Activated CD8-positive, alpha-beta memory T cell treated with anti-CD3 and anti-CD28 coated beads, Interleukin-2, amount 10 ng/mL, durations not matched to agents 7 days and 5 days (primary cell): ENCODE data around the gene CELA3A. TPM values are rescaled to one million over a fixed set of nuclear protein-coding genes. Genes with fewer than 3 reads are reported as not detected.
"Not testable (repeated sequence)": the region's sequence is repeated elsewhere in the genome, so short reads cannot be mapped to it uniquely, and the experiment has no call there.

Source experiments
- ATAC-seq: fragments of 150-1000 bp; cut with Tn5 transposase; one replicate; pipeline ENCODE4 v1.10.0; 2021; ENCODE audit warnings: moderate library complexity
- CTCF ChIA-PET: fragments of 350-600 bp; sonication (Branson Sonifier 250); formaldehyde crosslinking; loops from one replicate; lab custom pipeline; 2021; ENCODE audit warnings: antibody characterized with exemption; lab: Charles Lee
- DNase-seq: peaks from one replicate; pipeline ENCODE4 v3.0.0-alpha.2; 2020
- H3K27ac Mint-ChIP-seq: one replicate; pipeline ENCODE4 v1.8.0; 2021; ENCODE audit warnings: mild to moderate bottlenecking, mixed read lengths
- H3K27me3 Mint-ChIP-seq: one replicate; pipeline ENCODE4 v1.8.0; 2021; ENCODE audit warnings: mixed read lengths
- H3K36me3 Mint-ChIP-seq: one replicate; pipeline ENCODE4 v1.8.0; 2021; ENCODE audit warnings: mild to moderate bottlenecking, mixed read lengths
- H3K4me1 Mint-ChIP-seq: one replicate; pipeline ENCODE4 v1.8.0; 2021; ENCODE audit warnings: mixed read lengths
- H3K4me3 Mint-ChIP-seq: one replicate; pipeline ENCODE4 v1.8.0; 2021; ENCODE audit warnings: mild to moderate bottlenecking, moderate library complexity, mixed read lengths
- H3K9me3 Mint-ChIP-seq: one replicate; pipeline ENCODE4 v1.8.0; 2022; ENCODE audit warnings: low read depth, mixed read lengths
- total RNA-seq, 2 experiments: library from RNA; stranded (reverse); gene quantifications; one replicate each; pipeline ENCODE4 v1.2.3, GENCODE V29; 2021

The CELA3A gene
- total RNA-seq, 2 experiments from 2014 or later = not detected

DNA sequence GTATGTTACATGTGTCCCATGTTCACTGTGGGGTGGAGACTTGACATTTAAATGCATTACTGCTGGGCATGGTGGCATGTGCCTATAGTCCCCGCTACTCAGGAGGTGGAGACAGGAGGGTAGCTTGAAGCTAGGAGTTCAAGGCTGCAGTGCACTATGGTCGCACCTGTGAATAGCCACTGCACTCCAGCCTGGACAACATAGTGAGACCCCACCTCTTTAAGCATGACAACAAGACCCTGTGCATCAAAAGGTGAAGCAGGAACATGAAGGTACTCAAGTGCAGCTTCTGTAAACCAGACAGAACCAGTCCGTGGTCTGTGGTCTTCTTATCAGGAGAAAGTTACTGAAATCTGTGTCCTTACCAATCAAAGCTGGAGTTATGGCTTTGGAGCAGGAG, 9.3 kb upstream of the CELA3A start:
- CTCF ChIA-PET = interaction anchor here (1.2 kb wide), 1 partner anchor 24 kb away, joined by 4 read pairs; no protein-coding TSS in a partner anchor
- not testable (repeated sequence) for ATAC-seq, H3K9me3 Mint-ChIP-seq

GRCh38 chr1:21994716-21995115, 6.7 kb upstream of the CELA3A start:
- H3K27ac Mint-ChIP-seq, H3K27me3 Mint-ChIP-seq, H3K9me3 Mint-ChIP-seq, H3K4me3 Mint-ChIP-seq, H3K4me1 Mint-ChIP-seq, ATAC-seq, CTCF ChIA-PET, DNase-seq, H3K36me3 Mint-ChIP-seq: not testable (repeated sequence)

More for the DNA sequence above, 9.3 kb upstream of the CELA3A start:
- H3K4me3 Mint-ChIP-seq, H3K4me1 Mint-ChIP-seq, H3K36me3 Mint-ChIP-seq, H3K27ac Mint-ChIP-seq, H3K27me3 Mint-ChIP-seq, DNase-seq: not testable (repeated sequence)

GRCh38 chr1:21996663-21996970, 4.8 kb upstream of the CELA3A start:
- DNase-seq, ATAC-seq, H3K36me3 Mint-ChIP-seq, H3K4me1 Mint-ChIP-seq, H3K27me3 Mint-ChIP-seq, CTCF ChIA-PET, H3K9me3 Mint-ChIP-seq, H3K4me3 Mint-ChIP-seq, H3K27ac Mint-ChIP-seq: not testable (repeated sequence)

DNA sequence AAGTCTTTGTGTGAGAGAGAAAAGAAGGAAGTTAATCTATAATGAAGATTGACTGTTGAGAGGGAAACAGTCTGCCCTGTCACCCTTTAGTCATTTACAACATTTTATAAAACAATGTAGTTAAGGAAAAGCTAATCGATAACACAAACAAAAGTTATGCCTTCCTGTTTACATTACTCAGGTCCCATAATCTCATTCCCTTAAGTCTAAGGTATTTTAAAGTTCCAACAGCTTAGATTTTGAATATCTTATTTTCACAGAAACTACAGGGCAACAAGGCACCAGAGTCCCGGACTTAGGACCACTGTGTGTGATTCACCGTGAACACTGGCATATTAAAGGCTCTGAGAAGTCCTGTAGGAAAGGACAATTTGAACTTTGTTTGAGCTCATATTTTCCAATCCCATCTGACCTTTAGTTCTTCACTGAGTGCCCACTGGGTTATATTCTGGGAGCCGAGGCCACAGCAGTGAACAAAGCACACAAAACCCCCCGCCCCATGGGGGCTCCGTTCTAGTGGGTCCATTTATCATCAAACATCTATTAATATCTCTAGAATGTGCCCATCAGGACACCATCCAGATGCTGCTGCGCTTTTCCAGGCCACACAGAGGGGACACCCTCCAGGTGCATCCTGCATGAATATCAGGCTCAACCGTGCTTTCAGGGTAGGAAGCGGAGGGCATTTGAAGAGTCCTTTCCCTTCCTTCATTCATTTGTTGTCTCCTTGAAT, 3.4 kb upstream of the CELA3A start:
- H3K27me3 Mint-ChIP-seq, ATAC-seq, H3K4me3 Mint-ChIP-seq, H3K9me3 Mint-ChIP-seq, DNase-seq, H3K27ac Mint-ChIP-seq, H3K4me1 Mint-ChIP-seq, H3K36me3 Mint-ChIP-seq, CTCF ChIA-PET: not testable (repeated sequence)

- H3K27me3 Mint-ChIP-seq, H3K9me3 Mint-ChIP-seq, H3K36me3 Mint-ChIP-seq, H3K4me3 Mint-ChIP-seq, CTCF ChIA-PET, H3K27ac Mint-ChIP-seq, H3K4me1 Mint-ChIP-seq, ATAC-seq, DNase-seq: not testable (repeated sequence)
Measured at GRCh38 chr1:21998624-21999294, 2.7 kb upstream of the CELA3A start.

DNA sequence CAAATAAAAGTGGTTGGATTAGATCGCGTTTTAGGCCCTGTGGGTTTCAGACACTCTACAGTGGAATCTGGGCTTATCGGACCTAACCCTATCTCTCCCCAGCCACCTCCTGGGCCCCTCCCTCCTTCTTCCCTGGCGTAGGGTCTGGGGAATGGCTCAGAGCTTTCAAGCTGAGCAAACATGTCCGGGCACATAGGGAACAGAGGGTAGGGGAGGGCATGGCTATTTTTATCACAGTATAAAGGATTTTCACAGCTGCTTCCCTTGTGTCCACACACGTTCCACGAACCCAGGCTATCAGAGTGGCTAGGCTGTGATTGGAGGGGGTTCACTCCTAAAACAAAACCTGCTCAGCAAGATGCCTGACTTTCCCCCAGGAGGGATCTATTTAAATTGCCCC, 1.8 kb upstream of the CELA3A start:
- H3K9me3 Mint-ChIP-seq, H3K4me3 Mint-ChIP-seq, H3K4me1 Mint-ChIP-seq, H3K36me3 Mint-ChIP-seq, H3K27ac Mint-ChIP-seq, DNase-seq, CTCF ChIA-PET, H3K27me3 Mint-ChIP-seq, ATAC-seq: not testable (repeated sequence)

DNA sequence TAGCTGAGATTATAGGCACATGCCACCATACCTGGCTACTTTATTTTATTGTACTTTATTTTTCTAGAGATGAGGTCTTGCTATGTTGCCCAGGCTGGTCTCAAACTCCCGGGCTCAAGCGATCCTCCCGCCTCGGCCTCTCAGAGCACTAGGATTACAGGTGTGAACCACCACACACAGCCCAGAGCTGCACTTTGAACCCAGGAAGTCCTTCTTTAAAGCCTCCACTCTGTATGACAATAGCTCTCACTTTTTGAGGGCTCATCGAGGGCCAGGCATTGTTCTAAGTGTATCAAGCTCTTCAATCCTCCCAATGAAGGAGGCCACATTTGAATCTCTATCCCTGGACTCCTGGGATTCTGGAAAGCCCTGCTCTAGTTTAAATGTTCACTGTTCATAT, 1.0 kb downstream of the CELA3A start:
- ATAC-seq, DNase-seq, H3K27me3 Mint-ChIP-seq, H3K9me3 Mint-ChIP-seq, H3K4me1 Mint-ChIP-seq, H3K36me3 Mint-ChIP-seq, H3K4me3 Mint-ChIP-seq, H3K27ac Mint-ChIP-seq: not testable (repeated sequence)
- CTCF ChIA-PET = interaction anchor here (0.6 kb wide), 1 partner anchor 67 kb away, joined by 3 read pairs; no protein-coding TSS in a partner anchor

GRCh38 chr1:22002875-22003274, 1.4 kb downstream of the CELA3A start:
- not testable (repeated sequence) for ATAC-seq, H3K27ac Mint-ChIP-seq, H3K9me3 Mint-ChIP-seq, H3K36me3 Mint-ChIP-seq, H3K27me3 Mint-ChIP-seq, H3K4me1 Mint-ChIP-seq, H3K4me3 Mint-ChIP-seq, DNase-seq
- CTCF ChIA-PET = interaction anchor here (0.6 kb wide), 1 partner anchor 66 kb away, joined by 3 read pairs; no protein-coding TSS in a partner anchor

DNA sequence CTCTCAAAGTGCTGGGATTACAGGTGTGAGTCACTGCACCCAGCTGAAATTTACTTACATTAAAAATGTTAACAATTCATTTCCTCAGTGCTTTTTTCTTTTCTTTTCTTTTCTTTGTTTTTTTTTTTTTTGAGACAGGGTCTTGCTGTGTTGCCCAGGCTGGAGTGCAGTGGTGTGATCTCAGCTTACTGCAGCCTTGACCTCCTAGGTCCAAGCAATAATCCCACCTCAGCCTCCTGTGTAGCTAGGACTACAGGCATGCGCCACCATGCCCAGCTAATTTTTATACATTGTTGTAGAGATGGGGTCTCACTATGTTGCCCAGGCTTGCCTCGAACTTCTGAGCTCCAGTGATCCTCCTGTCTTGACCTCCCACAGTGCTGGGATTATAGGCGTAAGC, 2.5 kb downstream of the CELA3A start:
- CTCF ChIA-PET, ATAC-seq, H3K27me3 Mint-ChIP-seq, H3K4me3 Mint-ChIP-seq, H3K36me3 Mint-ChIP-seq, H3K9me3 Mint-ChIP-seq, DNase-seq, H3K27ac Mint-ChIP-seq, H3K4me1 Mint-ChIP-seq: not testable (repeated sequence)

DNA sequence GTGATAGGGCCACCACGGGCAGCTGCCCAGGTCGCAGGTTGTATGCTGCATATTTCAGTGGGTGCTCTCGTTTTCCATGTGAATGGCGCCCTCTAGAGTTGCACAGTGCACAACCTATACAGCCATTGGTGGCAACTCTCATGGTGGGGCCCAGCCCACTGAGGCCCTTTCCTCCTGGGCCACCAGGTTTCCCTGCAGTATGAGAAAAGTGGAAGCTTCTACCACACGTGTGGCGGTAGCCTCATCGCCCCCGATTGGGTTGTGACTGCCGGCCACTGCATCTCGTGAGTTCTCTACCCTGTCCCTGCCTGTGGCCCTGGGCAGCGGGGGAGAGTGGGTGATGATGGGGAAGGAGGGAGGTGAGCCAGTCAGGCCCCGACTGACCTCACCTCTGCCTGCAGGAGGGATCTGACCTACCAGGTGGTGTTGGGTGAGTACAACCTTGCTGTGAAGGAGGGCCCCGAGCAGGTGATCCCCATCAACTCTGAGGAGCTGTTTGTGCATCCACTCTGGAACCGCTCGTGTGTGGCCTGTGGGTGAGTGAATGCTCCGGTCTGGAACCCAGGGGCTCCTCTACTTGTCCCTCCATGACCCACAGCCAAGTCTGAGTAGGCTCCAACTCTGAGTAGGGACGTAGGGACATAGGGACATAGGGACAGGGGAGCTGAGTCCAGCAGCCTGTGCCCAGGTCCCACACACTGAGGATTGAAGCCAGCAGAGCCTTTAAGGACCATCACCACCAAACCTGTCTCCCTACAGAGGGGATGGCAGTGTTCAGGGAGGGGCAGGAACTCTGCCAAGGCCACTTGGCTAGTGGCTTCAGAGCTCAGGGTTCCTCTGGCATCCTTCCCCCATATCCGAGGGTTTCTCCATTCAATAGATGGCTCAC, 4.0 kb downstream of the CELA3A start:
- H3K4me1 Mint-ChIP-seq, H3K36me3 Mint-ChIP-seq: not testable (repeated sequence)

GRCh38 chr1:22006736-22007135, 5.3 kb downstream of the CELA3A start:
- H3K4me1 Mint-ChIP-seq, H3K4me3 Mint-ChIP-seq, DNase-seq, H3K27me3 Mint-ChIP-seq, CTCF ChIA-PET, H3K36me3 Mint-ChIP-seq, H3K27ac Mint-ChIP-seq, ATAC-seq, H3K9me3 Mint-ChIP-seq: not testable (repeated sequence)

More for the DNA sequence above, 4.0 kb downstream of the CELA3A start:
- H3K27ac Mint-ChIP-seq, H3K27me3 Mint-ChIP-seq, H3K9me3 Mint-ChIP-seq, H3K4me3 Mint-ChIP-seq: not testable (repeated sequence)
- DNase-seq (peak; percentile 68), ATAC-seq (peak; percentile 86)
- CTCF ChIA-PET = interaction anchor here (1.1 kb wide), 1 partner anchor 19 kb away, joined by 3 read pairs; no protein-coding TSS in a partner anchor

GRCh38 chr1:22007262-22007661, 5.8 kb downstream of the CELA3A start:
- DNase-seq, H3K9me3 Mint-ChIP-seq, CTCF ChIA-PET, H3K4me3 Mint-ChIP-seq, H3K27me3 Mint-ChIP-seq, H3K27ac Mint-ChIP-seq, H3K36me3 Mint-ChIP-seq, ATAC-seq, H3K4me1 Mint-ChIP-seq: not testable (repeated sequence)

- ATAC-seq, H3K9me3 Mint-ChIP-seq, H3K27ac Mint-ChIP-seq, H3K36me3 Mint-ChIP-seq, DNase-seq, H3K4me3 Mint-ChIP-seq, H3K27me3 Mint-ChIP-seq, CTCF ChIA-PET, H3K4me1 Mint-ChIP-seq: not testable (repeated sequence)
Measured at GRCh38 chr1:22009566-22009965, 8.1 kb downstream of the CELA3A start.
